LoVo (cell line): ENCODE results near the gene SMYD3.

Experiments used
- DNase-seq: peaks from one replicate; pipeline ENCODE4 v3.0.0-alpha.2; 2016; ENCODE audit warnings: low spot score

Gene SMYD3

DNA sequence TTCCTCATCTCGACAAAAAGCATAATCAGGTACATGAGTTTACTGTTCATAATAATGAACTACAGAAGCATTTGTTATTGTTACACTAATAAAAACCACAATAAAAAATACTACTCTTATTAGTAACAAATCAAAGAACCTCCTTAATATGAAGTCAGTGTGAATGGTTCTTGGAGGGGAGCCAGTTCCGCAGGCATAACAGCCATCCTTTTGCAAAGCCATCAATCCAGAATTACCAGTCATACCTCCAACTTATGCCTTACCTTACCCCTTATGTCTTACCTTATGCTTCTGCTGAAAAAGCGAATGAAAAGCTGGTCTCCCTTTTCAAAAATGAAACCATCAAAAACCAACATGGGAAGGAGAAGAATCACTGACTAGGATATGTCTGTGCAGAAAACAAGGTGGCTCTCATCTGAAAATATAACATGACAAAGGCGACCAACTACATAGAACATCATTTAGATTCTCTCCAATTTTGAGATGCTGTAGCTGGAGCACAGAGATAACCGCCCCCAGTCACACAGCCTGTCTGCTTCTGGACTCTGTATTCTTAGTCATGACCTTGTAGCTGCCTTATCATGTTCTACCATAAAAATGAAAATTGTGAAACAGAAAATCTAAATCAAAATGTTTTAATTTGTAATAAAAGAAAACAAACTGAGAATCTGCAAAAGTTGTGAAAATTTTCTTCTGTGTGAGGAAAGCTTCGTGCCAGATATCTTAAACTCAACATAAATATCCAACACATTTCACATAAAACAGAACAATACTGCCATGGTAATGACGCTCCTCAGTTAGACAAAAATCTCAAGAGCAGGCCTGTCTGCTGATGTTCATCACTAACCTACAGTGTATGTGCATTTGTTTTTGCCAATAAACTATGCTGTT, 438.2 kb downstream of the SMYD3 start:
- no peak for DNase-seq

DNA sequence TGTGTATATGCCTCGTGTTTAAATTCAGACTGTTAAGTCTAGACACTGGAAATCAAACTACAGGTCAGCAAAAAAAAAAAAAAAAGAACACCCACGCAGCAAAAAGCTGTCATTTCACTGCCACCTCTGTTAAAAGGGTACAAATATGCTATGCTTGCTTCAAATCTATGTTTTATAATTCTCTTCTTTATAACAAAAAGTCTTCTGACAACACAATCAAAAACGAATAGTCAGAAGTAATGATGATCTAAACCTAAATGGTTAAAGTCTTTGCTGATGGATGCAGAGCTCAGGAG, 438.9 kb downstream of the SMYD3 start:
- no peak for DNase-seq

DNA sequence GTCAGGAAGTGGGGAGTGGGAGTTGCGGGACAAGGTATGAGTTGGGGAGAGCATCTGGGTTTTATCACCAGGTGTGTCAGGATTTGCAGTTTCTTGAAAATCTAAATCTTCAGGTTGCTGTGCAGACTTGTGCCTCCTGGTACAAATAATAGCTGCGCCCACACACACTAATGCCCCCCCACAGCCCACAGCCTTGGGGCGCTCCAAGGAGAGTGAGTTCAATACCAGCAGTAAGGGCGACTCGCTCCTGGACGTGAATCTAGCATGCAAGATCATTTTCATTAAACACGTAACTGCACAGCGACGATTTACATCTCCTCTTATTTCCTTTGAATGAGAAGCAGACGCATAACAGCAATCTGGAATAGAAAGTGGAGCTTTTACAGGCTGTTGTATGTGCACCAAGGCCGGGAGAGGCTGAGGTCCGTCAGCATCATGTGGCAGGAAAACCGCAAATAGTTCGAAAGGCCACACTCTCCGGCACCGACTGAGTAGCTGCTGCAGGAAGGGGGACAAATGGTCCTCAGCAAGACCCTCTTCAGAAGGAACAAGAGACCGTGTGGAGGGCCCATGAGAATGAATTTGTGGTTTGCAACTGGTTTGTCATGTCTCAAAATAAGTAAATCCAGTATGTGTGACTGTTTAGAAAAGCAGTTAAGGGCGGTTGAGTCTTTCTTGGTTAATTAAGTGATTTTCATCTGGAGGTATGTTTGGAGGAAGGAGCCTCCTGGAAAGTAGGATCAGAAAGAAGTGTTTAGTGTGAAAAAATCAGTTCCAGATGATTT, 439.5 kb downstream of the SMYD3 start:
- DNase-seq, result no peak

DNA sequence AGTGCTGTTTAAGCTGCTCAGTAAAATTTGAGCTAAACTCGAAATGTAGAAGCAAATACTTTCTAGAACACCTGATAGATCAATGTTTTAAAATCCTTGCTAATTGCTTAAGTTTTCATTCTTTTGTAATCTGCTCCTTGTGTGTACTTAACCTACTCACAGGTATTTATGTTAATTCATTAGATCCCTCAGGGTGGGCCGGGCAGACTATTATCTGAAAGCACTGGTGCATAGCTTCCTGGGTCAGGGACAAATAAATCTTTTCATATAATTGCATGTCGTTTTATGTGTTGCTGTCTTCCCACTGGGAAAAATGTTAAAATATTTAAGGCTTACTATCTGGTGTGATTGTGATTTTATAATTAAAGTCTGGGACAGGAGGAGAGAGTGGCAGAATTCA, 440.5 kb downstream of the SMYD3 start:
- no peak for DNase-seq

DNA sequence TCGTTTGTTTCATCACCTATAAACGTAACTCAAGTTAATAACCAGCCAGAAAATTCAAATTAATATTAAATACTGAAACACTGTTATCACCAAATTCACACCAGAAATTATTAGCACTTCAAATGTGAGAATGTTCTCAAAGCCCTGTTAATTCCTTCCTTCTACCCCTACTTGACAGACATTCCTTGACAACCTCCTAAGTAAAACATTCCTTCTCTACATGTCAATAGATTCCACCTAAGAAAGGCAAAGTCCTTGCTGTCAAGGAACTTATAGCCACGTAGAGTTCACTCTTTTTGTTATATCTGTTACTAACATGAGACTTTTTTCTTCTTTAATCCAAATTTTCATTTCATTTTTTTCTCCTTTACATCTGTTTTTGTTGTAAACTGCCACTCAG, 441.5 kb downstream of the SMYD3 start:
- DNase-seq, result no peak

DNA sequence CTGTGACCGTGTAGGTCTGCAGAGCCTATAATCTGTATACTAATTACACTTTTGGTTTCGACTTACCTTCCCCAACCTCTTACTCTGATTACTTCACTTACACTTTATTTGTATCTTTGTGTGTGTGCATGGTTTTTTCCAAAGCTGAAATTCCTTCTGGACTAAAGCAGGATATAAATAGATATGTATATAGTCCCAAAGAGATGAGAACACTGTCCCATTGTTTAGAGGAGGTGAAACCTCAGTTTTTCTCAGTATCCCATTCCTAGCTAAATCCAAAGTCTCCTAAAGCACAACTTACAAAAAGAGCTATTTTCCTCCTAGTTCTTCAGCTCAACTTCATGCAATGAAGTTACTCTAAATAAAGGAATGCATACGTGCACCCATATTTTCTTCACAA, 442.2 kb downstream of the SMYD3 start:
- no peak for DNase-seq

DNA sequence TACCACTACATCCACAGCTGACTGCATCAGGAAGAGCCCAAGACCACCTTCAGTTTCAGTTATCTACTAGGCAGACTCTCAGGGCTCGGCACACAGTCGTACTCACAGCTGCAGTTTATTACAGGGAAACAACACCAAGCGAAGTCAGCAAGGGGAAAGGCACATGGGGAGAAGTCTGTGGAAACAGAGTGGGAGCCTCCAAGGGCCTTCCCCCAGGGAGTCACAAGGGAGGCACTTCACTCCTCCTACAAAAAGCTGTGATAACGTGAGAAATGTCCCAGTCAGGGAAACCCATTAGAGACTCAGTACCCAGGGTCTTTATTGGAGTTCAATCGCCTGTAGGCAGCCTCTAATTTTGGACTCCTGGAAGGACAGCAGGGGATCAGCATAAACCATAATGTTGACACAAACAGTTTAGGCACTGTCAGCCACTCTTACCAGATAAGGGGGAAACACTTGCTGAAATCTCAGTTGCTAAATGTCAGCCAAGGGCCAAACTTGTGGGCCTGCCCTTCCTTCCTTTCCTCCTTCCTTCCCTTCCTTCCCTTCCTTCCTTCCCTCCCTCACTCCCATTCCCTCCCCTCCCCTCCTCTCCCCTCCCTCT, 444.0 kb downstream of the SMYD3 start:
- no peak for DNase-seq

DNA sequence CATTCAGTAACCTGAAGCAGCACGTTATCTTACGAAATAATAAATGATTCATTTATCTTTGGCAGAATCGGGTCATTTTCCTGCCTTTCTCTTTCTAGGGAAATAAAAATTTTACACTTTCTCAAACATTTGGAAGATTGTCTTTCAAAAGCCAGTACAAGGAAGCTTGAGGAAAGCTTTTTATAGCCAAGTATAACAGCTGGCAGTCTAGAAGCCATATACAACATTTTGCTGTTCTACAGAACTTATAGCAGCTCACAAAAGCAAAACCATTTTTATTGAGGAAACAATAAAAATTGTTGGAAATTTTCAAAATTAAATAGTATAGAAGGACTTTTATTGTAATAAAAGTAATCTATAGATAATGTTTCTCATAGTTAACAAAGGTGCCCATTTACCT, 448.6 kb downstream of the SMYD3 start:
- DNase-seq, result no peak

DNA sequence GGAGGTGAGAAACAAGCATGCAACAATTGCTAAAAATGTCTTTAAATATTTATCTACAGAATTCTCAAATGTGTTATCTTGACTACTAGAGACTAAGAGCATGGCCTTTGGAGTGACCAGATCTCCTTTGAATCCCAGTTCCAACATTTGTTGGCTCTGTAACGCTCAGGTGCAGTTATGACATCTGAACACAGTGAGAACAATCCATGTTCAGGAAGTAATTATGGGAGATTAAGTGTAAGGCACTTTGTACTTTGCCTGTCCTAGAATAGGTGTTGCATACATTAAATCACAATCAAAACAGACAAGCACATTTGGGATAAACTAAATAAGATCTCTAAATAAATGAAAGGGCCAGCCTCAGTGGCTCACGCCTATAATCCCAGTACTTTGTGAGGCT, 454.5 kb downstream of the SMYD3 start:
- no peak for DNase-seq

DNA sequence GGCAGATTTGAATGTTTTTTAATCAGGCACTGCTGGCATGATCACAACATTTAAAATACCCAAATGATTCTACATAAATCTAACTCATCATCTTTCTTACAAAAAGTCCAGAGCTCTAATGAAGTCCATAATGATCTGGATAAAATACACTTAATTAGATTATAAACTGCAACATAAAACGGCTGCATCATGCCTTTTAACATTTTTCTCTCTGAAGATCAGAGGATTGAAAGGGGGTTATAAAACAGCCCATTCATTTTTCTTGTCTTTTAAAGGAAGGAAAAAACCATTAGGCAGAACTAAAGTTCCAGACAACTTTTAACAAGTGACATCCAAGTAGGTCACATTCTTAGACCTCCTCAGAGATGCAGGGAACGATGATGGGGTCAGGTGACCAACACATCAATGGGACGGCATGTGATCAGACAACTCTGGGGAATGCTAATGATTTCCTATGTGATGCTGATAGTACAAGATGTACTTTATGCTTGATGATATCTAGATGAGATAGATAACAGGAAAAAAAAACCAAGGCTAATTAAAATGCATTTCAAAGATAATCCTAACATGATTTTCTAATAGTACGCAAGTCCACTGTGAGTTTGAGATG, 455.1 kb downstream of the SMYD3 start:
- no peak for DNase-seq

DNA sequence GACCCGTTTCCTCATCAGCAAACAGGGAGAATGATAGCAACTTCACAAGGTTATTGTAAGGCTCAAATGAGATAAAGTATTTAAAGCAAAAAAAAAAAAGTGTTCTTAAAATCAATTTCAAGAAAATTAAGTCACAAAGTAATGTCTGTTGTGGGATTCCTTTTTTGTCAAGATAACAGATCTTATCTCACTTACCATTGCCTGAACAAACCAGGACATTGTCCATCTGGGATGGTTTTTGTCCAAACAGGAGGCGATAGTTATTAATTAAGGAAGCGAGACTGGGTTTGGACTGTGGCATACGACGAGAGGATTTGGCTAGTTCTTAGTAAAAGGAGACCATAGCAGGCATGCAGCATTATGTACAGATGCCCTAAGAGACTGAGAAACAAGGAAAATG, 458.4 kb downstream of the SMYD3 start:
- no peak for DNase-seq

DNA sequence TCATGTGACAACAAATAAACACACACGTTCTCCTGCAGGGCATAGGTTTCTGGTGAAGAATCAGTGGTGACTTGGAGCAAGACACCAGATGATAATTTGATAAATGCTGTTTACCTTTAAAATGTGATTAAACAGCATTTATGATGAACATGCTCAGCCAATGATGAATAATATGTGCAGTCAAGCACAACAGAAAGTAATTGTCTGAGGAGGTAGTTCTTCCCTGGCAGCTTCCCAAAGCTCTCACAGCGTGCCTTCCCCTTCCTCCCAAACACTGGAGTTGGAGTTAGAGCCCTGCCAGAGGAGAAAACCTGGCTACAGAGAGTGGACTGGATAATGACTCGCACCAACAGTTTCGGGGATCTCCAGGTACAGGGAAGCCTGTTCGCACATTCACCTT, 463.5 kb downstream of the SMYD3 start:
- no peak for DNase-seq

DNA sequence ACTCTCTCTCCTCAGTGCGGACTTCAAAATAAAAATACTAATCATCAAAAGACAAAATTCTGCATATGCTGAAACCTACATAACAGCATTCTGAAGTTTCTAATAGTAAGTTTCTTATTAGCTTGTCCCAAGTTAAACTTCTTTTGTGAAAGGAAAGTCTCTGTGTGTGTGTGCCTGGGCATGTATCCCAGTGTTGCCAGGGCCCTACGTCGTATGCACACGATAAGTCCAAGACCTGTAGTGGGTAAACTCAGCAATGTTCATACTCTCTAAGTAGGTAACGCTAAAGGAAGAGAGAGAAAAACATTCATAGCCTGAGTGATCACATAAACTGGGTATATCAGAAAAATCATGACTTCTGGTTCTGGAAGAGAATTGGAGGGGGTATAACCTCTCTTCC, 465.7 kb downstream of the SMYD3 start:
- no peak for DNase-seq

DNA sequence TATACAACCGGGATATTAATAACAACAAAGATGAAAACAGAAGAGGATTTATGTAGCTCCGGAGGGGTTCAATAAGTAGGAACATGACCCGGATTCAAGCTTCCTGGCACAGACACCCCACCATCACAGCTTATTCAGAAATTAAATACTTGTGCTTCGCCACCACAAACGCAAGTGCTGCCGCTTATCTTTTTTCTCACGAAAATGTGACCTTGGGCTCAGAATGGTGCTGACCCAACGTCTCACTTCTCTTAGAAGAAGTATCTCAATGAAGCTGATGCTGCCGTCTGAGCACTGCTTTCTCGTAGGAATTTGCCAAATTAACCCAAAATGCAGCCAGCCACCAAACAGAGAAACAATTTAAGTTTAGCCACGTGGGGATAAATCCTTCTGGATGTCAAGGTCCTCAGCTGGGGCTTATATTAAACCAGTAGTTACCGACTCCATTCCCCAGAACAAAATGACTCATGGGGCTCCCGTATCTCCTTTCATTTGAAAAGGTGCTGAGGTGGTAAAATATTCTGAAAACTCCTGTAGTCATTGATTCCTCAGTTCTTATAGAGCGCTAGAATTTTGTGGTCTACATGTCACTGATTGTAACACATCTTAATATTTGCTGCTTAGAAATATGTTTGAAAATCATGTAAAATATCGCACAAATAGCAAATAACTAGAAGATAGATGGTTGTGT, 466.7 kb downstream of the SMYD3 start:
- DNase-seq, result no peak

DNA sequence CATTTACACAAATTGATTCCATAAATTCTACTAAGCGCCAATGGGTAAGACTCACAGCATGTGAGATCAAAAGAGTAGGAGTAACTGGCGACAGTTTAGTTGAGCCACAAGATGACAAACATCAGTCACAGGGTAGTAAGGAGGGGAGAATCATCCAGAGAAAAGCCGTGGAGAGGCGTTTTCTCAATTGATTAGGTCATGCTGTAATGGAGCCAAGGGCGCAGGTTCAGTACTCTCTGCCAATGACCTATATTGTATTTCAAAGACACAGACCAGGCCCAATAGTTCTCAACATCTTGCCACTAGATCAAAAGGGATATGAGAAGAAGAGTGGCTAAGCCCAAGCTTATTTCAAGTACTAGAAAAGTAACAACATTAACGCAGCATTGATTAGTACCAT, 467.5 kb downstream of the SMYD3 start:
- DNase-seq, result no peak

DNA sequence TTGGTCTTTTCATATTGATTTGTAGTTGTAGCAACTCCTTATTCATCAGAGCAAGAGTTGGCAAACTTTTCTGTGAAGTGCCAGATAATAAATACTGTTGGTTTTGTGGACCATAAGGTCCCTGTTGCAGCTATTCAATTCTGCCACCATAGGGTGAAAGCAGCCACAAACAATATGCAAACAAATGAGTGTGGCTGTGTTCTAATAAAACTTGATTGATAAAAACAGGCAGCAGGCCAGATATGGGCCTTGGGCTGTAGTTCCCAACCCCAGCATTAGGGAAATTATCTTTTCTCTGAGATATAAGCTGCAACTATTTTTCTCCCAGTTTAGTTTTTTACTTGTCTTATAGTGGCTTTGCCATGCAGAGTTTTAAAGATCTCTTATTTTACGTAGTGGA, 469.2 kb downstream of the SMYD3 start:
- no peak for DNase-seq

DNA sequence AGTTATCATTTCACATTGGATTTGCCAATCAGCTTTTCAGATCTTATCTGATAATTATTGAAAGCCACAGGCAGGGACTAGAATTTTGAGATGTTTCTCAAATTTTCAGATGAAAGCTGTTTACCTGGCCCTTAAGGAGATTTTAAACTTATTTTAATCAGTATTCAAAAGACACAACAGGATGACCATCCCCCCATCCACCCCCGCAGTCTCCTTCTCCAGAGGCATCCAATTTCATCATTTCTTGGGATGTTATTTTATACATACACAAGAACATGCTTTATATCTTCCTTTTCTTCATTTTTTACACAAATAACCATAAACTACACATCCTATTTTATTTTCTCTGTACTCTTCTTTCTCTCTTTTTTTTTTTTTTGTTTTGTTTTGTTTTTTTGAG, 470.9 kb downstream of the SMYD3 start:
- DNase-seq, result no peak

DNA sequence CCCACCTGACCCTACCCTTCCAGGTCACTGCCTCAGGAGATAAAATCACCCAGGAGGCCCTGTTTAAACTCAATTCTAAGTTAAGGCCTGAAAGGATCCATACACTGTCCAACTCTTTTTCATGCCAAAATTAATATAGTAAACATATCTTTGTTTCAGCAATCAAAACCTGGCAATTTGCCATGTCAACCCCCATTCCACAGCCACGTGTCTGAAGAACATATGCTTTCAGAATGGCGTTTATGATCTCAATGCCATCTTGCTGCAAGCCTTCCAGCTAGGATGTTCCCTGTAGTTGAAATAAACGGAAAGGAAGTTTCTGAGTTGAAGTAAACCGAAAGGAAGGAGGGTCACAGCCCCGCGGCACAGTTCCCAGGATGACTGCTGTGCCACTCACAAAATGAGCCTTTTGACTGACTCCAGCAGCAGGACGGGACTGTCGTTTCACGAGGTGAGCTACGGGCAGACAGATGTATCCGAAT, 472.0 kb downstream of the SMYD3 start:
- no peak for DNase-seq

DNA sequence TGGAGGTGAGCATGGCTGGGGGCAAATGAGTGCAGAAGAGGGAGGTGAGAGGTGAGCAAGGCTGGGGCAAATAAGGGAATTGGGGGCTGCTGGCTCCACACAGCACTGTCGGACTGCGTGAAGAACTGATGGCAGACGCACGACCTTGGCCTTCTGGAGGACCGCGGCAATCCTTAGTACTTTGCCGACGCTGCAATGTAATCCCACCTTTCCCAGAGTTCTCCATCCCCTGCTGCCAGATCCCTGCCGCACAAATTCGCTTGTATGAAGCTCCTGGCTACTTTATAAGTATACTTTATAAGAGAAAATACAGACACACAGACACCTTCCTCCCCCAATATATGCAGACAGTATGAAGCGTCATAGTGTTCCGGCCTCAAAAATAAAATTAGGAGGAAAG, 472.4 kb downstream of the SMYD3 start:
- DNase-seq, result no peak

DNA sequence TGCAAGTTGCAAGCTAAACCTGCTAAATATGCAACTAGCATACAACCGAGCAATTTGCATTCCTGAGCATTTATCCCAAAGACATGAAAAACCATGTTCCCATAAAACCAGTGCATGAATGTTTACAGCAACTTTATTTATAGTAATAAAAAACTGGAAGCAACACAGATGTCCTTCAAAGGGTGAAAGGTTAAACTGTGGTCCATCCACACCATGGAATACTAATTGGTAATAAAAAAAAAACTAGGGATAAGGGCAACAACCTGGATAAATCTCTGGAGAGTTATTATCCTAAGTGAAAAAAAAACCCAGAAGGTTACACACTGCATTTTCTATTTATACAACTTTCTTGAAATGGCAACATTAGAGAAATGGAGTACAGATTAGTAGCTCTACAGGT, 474.1 kb downstream of the SMYD3 start:
- no peak for DNase-seq

DNA sequence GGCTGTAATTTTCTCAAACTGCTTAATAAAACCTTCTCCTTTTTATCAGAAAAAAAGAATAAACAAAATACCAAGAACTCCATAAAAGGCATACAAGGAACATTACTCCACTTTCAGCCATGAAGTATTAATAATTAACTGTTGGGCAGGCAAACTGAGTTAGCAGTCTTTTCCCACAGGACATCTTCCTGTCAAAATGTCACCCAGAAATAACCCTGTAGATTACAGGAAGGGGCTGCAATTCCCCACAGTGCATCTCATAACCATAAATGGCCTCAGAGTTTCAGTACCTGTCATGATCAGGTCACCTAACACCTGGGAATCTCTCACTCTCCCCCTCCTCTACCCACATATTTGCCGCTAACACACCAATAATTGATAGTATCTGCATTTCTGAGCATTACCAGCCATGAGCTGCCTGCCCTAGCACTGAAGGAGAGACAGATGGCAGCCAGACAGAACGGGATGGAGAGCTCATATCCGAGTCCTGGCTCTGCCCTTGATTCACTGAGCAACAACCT, 475.0 kb downstream of the SMYD3 start:
- no peak for DNase-seq

DNA sequence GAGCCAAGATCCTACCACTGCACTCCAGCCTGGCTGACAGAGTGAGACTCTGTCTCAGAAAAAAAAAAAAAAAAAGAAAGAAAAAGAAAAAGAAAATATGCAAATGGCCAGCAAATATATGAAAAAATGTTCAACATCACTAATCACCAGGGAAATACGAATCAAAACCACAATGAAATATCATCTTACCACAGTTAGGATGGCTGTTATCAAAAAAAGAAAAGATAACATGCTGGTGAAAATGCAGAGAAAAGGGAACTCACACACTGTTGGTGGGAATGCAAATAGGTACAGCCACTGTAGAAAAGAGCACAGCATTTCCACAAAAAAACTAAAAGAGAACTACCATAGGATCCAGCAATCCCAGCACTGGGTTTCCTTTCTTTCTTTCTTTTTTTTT, 477.5 kb downstream of the SMYD3 start:
- no peak for DNase-seq
